Neural crest cell (in vitro differentiated cells): ENCODE measurements around the gene DNAJC9. TPM values are rescaled to one million over a fixed set of nuclear protein-coding genes. Genes with fewer than 3 reads are reported as not detected.
A peak's percentile ranks its signal among the peaks of the same experiment; 100 is the strongest.

Source experiments
- DNase-seq: peaks from one replicate; pipeline ENCODE4 v3.0.0; 2021; ENCODE audit warnings: low read depth, mixed read lengths, low spot score
- H3K27ac Mint-ChIP-seq: one replicate; pipeline ENCODE4 v1.8.0; 2021; ENCODE audit warnings: mild to moderate bottlenecking, mixed read lengths; ENCODE audit not compliant: unreplicated experiment
- H3K27me3 Mint-ChIP-seq: 2 replicates; pipeline ENCODE4 v1.8.0; 2021; ENCODE audit warnings: low read depth, mild to moderate bottlenecking, mixed read lengths
- H3K36me3 Mint-ChIP-seq: 2 replicates; pipeline ENCODE4 v1.8.0; 2021; ENCODE audit warnings: low read depth, mild to moderate bottlenecking, mixed read lengths
- H3K4me1 Mint-ChIP-seq: 2 replicates; pipeline ENCODE4 v1.8.0; 2021; ENCODE audit warnings: mixed read lengths
- H3K4me3 Mint-ChIP-seq: one replicate; pipeline ENCODE4 v1.8.0; 2021; ENCODE audit warnings: mild to moderate bottlenecking, mixed read lengths
- H3K9me3 Mint-ChIP-seq: 2 replicates; pipeline ENCODE4 v1.8.0; 2021; ENCODE audit warnings: mixed read lengths
- total RNA-seq: library from RNA; stranded (reverse); gene quantifications from 2 replicates; pipeline ENCODE4 v1.2.1, GENCODE V29; 2021
- TF ChIP-seq, protein P1 (sequence below): fragments of 200-600 bp; sonication (generic); conservative IDR thresholded peaks from 2 replicates; pipeline ENCODE4 v1.5.0; 2021; ENCODE audit warnings: antibody characterized with exemption, mild to moderate bottlenecking

Gene DNAJC9
- total RNA-seq, 1 donor from 2014 or later: 74.8 TPM

DNA sequence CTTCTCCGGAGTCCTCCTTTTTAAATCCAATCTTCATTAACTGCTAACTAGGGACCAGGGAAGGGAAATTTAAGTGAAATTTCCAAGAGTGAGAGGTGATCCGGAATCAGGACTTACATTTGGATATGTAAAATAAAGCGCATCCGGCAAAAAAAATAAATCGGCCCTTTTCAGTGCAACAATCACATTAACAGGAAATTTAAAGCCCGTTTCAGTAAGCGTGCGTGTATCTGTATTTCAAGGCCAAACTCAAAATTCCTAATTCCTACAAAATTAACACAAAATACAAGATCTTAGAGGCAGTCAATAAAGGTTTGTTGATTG lies 771 bp downstream of the DNAJC9 start:
- no peaks in the 10 kb centered on the region for H3K9me3 Mint-ChIP-seq
- DNase-seq: no peak
- peak overlapping the region; percentile 98 for H3K4me3 Mint-ChIP-seq
- TF ChIP-seq, protein P1, sequence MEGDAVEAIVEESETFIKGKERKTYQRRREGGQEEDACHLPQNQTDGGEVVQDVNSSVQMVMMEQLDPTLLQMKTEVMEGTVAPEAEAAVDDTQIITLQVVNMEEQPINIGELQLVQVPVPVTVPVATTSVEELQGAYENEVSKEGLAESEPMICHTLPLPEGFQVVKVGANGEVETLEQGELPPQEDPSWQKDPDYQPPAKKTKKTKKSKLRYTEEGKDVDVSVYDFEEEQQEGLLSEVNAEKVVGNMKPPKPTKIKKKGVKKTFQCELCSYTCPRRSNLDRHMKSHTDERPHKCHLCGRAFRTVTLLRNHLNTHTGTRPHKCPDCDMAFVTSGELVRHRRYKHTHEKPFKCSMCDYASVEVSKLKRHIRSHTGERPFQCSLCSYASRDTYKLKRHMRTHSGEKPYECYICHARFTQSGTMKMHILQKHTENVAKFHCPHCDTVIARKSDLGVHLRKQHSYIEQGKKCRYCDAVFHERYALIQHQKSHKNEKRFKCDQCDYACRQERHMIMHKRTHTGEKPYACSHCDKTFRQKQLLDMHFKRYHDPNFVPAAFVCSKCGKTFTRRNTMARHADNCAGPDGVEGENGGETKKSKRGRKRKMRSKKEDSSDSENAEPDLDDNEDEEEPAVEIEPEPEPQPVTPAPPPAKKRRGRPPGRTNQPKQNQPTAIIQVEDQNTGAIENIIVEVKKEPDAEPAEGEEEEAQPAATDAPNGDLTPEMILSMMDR: no peak
- H3K27ac Mint-ChIP-seq: peak overlapping the region; percentile 99
- peaks cover 53% of the 10 kb centered on the region for H3K4me1 Mint-ChIP-seq
- no peaks in the 10 kb centered on the region for H3K27me3 Mint-ChIP-seq
- H3K36me3 Mint-ChIP-seq: peaks cover 18% of the 10 kb centered on the region

DNA sequence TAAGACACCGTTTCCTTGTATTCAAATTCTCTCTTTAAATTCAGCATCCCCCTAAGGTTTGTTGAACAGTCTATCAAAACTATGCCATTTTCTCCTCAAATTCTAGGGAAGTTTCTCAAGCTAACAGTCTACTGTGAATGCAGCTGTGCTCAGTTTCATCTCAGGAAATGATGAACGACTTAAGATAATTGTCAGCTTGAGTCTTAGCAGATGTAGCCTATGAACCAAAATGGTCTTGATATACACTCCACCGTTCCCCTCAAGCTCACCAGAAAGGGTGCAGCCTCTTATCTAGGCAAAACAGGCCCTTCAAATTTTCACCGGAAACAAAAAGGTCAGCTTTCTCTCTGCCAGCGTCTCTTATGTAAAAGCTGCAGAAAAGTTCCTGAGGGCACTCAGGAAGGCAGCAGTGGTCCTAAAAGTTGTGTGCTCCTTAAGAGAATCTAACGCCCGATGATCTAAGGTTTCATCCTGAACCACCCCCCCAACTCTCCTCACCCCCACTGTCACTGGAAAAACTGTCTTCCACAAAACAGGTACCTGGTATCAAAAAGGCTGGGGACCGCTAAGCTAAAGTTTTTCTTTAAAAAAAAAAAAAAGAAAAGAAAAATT lies 2.1 kb downstream of the DNAJC9 start:
- Mint-ChIP-seq H3K4me3 (peak overlapping the region; percentile 98), H3K36me3 (peaks cover 21% of the 10 kb centered on the region), H3K27me3 (no peaks in the 10 kb centered on the region), H3K4me1 (peaks cover 44% of the 10 kb centered on the region), H3K9me3 (no peaks in the 10 kb centered on the region), H3K27ac (peak overlapping the region; percentile 64)
- no peak for DNase-seq
- TF ChIP-seq, protein P1: no peak

DNA sequence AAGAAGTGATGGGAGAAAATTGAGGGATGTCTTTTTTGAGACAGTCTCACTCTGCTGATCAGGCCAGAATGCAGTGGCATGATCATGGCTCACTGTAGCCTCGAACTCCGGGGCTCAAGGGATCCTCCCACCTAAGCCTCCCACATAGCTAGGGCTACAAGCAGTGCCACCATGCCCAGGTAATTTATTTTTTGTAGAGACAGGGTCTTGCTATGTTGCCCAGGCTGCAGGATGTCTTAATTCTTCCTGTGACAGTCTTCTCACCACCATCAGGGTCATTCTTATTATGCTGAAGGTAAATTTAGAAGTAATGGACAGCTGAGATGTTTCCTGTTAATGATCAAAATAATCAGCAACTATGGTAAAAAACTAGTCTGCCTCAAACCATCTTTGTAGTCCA lies 7.1 kb downstream of the DNAJC9 start:
- Mint-ChIP-seq H3K27me3 (no peaks in the 10 kb centered on the region), H3K36me3 (peaks cover 11% of the 10 kb centered on the region), H3K4me1 (peaks cover 10% of the 10 kb centered on the region), H3K4me3 (no peak overlapping the region), H3K27ac (no peak overlapping the region), H3K9me3 (no peaks in the 10 kb centered on the region)
- DNase-seq: no peak
- TF ChIP-seq, protein P1: no peak

GRCh38 chr10:73238990-73239566 lies 8.0 kb downstream of the DNAJC9 start:
- no peak for DNase-seq
- Mint-ChIP-seq H3K4me1 (peaks cover 2% of the 10 kb centered on the region), H3K9me3 (no peaks in the 10 kb centered on the region), H3K27ac (no peak overlapping the region), H3K36me3 (peaks cover 11% of the 10 kb centered on the region), H3K27me3 (no peaks in the 10 kb centered on the region), H3K4me3 (no peak overlapping the region)
- TF ChIP-seq, protein P1: no peak

DNA sequence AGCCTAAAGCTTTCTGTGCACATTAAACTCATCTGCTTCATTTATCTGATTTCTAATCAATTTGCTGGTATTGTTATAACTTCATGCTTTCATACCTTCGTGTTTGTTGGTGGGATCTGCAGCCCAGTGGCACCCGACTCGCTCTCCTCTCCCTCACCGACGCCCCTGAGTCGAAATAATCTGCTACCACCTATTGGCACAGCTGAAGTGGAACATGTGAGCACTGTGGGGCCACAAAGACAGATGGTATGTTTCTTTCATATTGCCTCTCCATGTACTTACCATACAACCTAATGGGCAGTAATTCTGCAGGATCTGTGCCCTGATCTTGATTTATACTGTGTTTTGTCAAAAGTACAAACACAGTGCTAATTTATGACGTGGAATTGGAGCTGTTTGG lies 12.4 kb downstream of the DNAJC9 start:
- no peak overlapping the region for H3K27ac Mint-ChIP-seq
- no peaks in the 10 kb centered on the region for H3K27me3 Mint-ChIP-seq
- TF ChIP-seq, protein P1: no peak
- H3K9me3 Mint-ChIP-seq: no peaks in the 10 kb centered on the region
- no peaks in the 10 kb centered on the region for H3K4me1 Mint-ChIP-seq
- H3K4me3 Mint-ChIP-seq: no peak overlapping the region
- peaks cover 7% of the 10 kb centered on the region for H3K36me3 Mint-ChIP-seq
- DNase-seq: no peak
